Erythroblast (primary cell): ENCODE measurements around the gene APBA1.

Experiments
- DNase-seq, 2 experiments: peaks; one replicate each; lab custom pipeline; 2025; lab: John Stamatoyannopoulos, UW
- GATA1 ChIP-seq: IDR thresholded peaks from 2 replicates; pipeline ENCODE4 v1.6.1; 2011; ENCODE audit warnings: low read depth, mild to moderate bottlenecking, control low read depth, low read length, moderate library complexity
- POLR2A ChIP-seq: IDR thresholded peaks from 2 replicates; pipeline ENCODE4 v1.6.1; 2011; ENCODE audit warnings: mild to moderate bottlenecking, low read length

Gene APBA1

GRCh38 chr9:69585571-69585970 lies 86.6 kb downstream of the APBA1 start:
- DNase-seq, result no peak
- no peak for TF ChIP-seq POLR2A
- TF ChIP-seq GATA1, result no peak

- TF ChIP-seq POLR2A (no peak), GATA1 (no peak)
- DNase-seq, result no peak
Observed at GRCh38 chr9:69584759-69585158, 87.4 kb downstream of the APBA1 start.

GRCh38 chr9:69583645-69584234 lies 88.4 kb downstream of the APBA1 start:
- no peak for TF ChIP-seq POLR2A
- no peak for DNase-seq

GRCh38 chr9:69582544-69583297 lies 89.5 kb downstream of the APBA1 start:
- TF ChIP-seq POLR2A (no peak), GATA1 (no peak)
- DNase-seq, result no peak

- no peak for DNase-seq
- no peak for TF ChIP-seq GATA1
- no peak for TF ChIP-seq POLR2A
Observed at GRCh38 chr9:69582018-69582417, 90.2 kb downstream of the APBA1 start.

GRCh38 chr9:69580582-69581214 lies 91.5 kb downstream of the APBA1 start:
- TF ChIP-seq POLR2A (no peak), GATA1 (no peak)
- DNase-seq, result no peak

GRCh38 chr9:69579760-69580581 lies 92.2 kb downstream of the APBA1 start:
- TF ChIP-seq GATA1, result no peak
- no peak for TF ChIP-seq POLR2A
- no peak for DNase-seq

- no peak for DNase-seq
- TF ChIP-seq GATA1, result no peak
- TF ChIP-seq POLR2A, result no peak
Observed at GRCh38 chr9:69579032-69579758, 93.0 kb downstream of the APBA1 start.

- no peak for TF ChIP-seq POLR2A
- TF ChIP-seq GATA1, result no peak
- DNase-seq, result no peak
Observed at GRCh38 chr9:69578026-69578425, 94.1 kb downstream of the APBA1 start.

GRCh38 chr9:69577123-69577522 lies 95.0 kb downstream of the APBA1 start:
- no peak for DNase-seq
- TF ChIP-seq POLR2A (no peak), GATA1 (no peak)

GRCh38 chr9:69574057-69574456 lies 98.1 kb downstream of the APBA1 start:
- DNase-seq, result no peak
- TF ChIP-seq GATA1 (no peak), POLR2A (no peak)

- TF ChIP-seq GATA1 (no peak), POLR2A (no peak)
- DNase-seq, result no peak
Observed at GRCh38 chr9:69573651-69574050, 98.5 kb downstream of the APBA1 start.

- no peak for DNase-seq
- TF ChIP-seq POLR2A (no peak), GATA1 (no peak)
Observed at GRCh38 chr9:69572611-69573010, 99.6 kb downstream of the APBA1 start.
